Epithelial cell of prostate (primary cell): ENCODE results near the gene CD28.
A peak's percentile ranks its signal among the peaks of the same experiment; 100 is the strongest.

Source experiments
- DNase-seq: peaks from one replicate; pipeline ENCODE4 v3.0.0-alpha.2; 2011; ENCODE audit warnings: low read depth, low spot score
- H3K27ac ChIP-seq: fragments of 450-650 bp; 2 replicates; pipeline ENCODE4 v1.5.1; 2017; ENCODE audit warnings: mild to moderate bottlenecking

CD28 gene

GRCh38 chr2:203706403-203706802, at the start of gene CD28:
Gene CD28, plus strand, starts transcription at chr2:203706639. Its CDS starts 58 bp downstream, at chr2:203706697.
- no peak within 1 kb of the TSS for H3K27ac ChIP-seq
- no peak for DNase-seq

- no peak for DNase-seq
- H3K27ac ChIP-seq, result no peak overlapping the region
Observed at GRCh38 chr2:203659331-203660049, 46.9 kb upstream of the CD28 start.

GRCh38 chr2:203660465-203660864, 46.0 kb upstream of the CD28 start:
- no peak overlapping the region for H3K27ac ChIP-seq
- DNase-seq, result no peak

- no peak for DNase-seq
Observed at GRCh38 chr2:203661279-203661908, 45.0 kb upstream of the CD28 start.

GRCh38 chr2:203662487-203662886, 44.0 kb upstream of the CD28 start:
- no peak for DNase-seq
- H3K27ac ChIP-seq, result peak overlapping the region; percentile 61

More at GRCh38 chr2:203661279-203661908, 45.0 kb upstream of the CD28 start:
- H3K27ac ChIP-seq, result no peak overlapping the region

- H3K27ac ChIP-seq, result peak overlapping the region; percentile 61
Observed at GRCh38 chr2:203662951-203663350, 43.5 kb upstream of the CD28 start.

GRCh38 chr2:203664029-203664755, 42.2 kb upstream of the CD28 start:
- no peak for DNase-seq

More at GRCh38 chr2:203662951-203663350, 43.5 kb upstream of the CD28 start:
- no peak for DNase-seq

GRCh38 chr2:203667838-203668237, 38.6 kb upstream of the CD28 start:
- H3K27ac ChIP-seq, result no peak overlapping the region
- no peak for DNase-seq

More at GRCh38 chr2:203664029-203664755, 42.2 kb upstream of the CD28 start:
- peak overlapping the region; percentile 61 for H3K27ac ChIP-seq

GRCh38 chr2:203669820-203670219, 36.6 kb upstream of the CD28 start:
- DNase-seq, result no peak
- no peak overlapping the region for H3K27ac ChIP-seq

- DNase-seq, result no peak
Observed at GRCh38 chr2:203670939-203671338, 35.5 kb upstream of the CD28 start.

GRCh38 chr2:203671876-203672275, 34.6 kb upstream of the CD28 start:
- DNase-seq, result no peak
- H3K27ac ChIP-seq, result no peak overlapping the region

More at GRCh38 chr2:203670939-203671338, 35.5 kb upstream of the CD28 start:
- H3K27ac ChIP-seq, result no peak overlapping the region

- no peak overlapping the region for H3K27ac ChIP-seq
- DNase-seq, result no peak
Observed at GRCh38 chr2:203672856-203673255, 33.6 kb upstream of the CD28 start.

GRCh38 chr2:203673933-203674332, 32.5 kb upstream of the CD28 start:
- no peak for DNase-seq
- H3K27ac ChIP-seq, result no peak overlapping the region

- H3K27ac ChIP-seq, result peak overlapping the region; percentile 21
- no peak for DNase-seq
Observed at GRCh38 chr2:203675086-203675485, 31.4 kb upstream of the CD28 start.

GRCh38 chr2:203678971-203679370, 27.5 kb upstream of the CD28 start:
- no peak for DNase-seq
- H3K27ac ChIP-seq, result peak overlapping the region; percentile 34

GRCh38 chr2:203679401-203679800, 27.0 kb upstream of the CD28 start:
- peak overlapping the region; percentile 34 for H3K27ac ChIP-seq
- no peak for DNase-seq

- DNase-seq, result no peak
- H3K27ac ChIP-seq, result peak overlapping the region; percentile 94
Observed at GRCh38 chr2:203681978-203682377, 24.5 kb upstream of the CD28 start.

GRCh38 chr2:203682688-203683130, 23.7 kb upstream of the CD28 start:
- H3K27ac ChIP-seq, result peak overlapping the region; percentile 94
- peak; percentile 31 for DNase-seq

GRCh38 chr2:203683421-203683820, 23.0 kb upstream of the CD28 start:
- DNase-seq, result no peak
- H3K27ac ChIP-seq, result peak overlapping the region; percentile 94

GRCh38 chr2:203683932-203684556, 22.4 kb upstream of the CD28 start:
- peak overlapping the region; percentile 94 for H3K27ac ChIP-seq
- DNase-seq, result peak; percentile 91
